Measurements from ENCODE around the gene GGA2. TPM values are rescaled to one million over a fixed set of nuclear protein-coding genes. Genes with fewer than 3 reads are reported as not detected.

Gene GGA2
- total RNA-seq, 2 experiments from 2014 or later = 111 to 118 TPM

DNA sequence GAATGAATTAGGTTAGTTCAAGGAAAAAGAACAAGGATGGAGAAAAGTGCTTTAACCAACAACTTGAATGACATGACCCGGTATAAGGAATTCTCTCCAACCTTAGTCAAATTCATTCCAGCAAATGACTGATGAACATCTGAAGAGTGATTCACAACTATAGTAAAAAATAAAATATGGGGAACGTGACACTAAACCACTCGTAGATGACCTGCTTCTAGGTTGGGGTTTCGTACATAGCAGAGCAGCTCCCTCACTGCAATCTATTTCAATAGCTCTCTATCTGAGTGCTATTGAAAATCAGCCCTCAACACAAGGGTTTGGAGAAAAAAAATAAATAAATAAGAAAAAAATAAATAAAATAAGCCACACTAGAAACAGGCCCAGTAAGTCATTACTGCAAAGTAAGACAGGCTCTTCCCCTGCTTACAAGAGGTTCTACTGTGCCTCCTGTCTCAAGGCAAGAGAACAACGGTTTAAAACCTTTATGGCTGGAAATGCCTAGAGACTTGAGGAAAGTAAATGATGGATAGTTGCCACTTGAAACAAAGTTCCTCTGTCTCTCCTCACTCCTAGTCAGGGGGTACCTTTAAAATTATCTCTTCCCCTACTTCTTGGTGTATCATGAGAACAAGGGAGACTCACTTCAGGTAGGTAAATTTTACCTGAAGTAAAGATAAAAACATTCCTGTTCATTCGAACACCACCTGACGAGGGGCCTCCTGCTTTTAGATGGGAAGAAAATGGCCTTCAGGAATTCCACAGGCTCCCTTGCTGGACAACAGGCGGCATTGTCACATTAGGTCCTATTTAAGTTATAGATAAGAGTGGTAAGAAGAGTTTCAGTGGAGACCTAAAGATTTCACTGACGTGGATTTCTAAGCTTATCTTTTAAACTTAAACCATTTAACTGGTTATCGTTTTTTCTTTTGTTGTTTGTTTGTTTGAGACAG, 77.8 kb downstream of the GGA2 start:
- CTCF ChIA-PET = interaction anchor here (1.6 to 6.1 kb wide), 4 partner anchors 8 to 251 kb away, joined by 9 to 101 read pairs (median 28); partner anchors contain the start of gene SCNN1G
- Mint-ChIP-seq H3K27ac (no peak overlapping the region), H3K36me3 (ENCODE audit: low read depth) (peaks cover 23% of the 10 kb centered on the region), H3K9me3 (ENCODE audit: insufficient read depth) (no peaks in the 10 kb centered on the region), H3K27me3 (ENCODE audit: low read depth) (no peaks in the 10 kb centered on the region), H3K4me3 (no peak overlapping the region), H3K4me1 (ENCODE audit: low read depth) (no peaks in the 10 kb centered on the region)
- ATAC-seq (no peak), DNase-seq (no peak)
- POLR2A ChIA-PET = no interaction called here

DNA sequence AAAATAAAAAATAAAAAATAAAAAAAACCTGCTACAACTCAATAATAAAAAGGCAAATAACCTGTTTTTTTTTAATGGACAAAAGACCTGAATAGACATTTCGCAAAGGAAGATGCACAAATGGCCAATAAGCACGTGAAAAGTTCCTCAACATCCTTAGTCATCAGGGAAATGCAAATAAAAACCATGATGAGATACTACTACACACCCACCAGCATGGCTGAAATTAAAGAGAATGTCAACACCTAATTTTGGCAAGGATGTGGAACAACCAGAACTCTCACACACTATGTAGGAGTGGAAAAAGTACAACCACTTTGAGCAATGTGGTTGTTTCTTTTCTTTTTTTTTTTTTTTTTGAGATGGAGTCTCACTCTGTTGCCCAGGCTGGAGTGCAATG, 81.9 kb downstream of the GGA2 start:
- H3K9me3 Mint-ChIP-seq (ENCODE audit: insufficient read depth) = no peaks in the 10 kb centered on the region
- no peaks in the 10 kb centered on the region for H3K4me1 Mint-ChIP-seq (ENCODE audit: low read depth)
- DNase-seq (no peak), ATAC-seq (no peak)
- H3K36me3 Mint-ChIP-seq (ENCODE audit: low read depth) = peaks cover 23% of the 10 kb centered on the region
- ChIA-PET CTCF (no interaction called here), POLR2A (no interaction called here)
- no peaks in the 10 kb centered on the region for H3K27me3 Mint-ChIP-seq (ENCODE audit: low read depth)
- no peak overlapping the region for H3K4me3 Mint-ChIP-seq
- H3K27ac Mint-ChIP-seq = no peak overlapping the region

DNA sequence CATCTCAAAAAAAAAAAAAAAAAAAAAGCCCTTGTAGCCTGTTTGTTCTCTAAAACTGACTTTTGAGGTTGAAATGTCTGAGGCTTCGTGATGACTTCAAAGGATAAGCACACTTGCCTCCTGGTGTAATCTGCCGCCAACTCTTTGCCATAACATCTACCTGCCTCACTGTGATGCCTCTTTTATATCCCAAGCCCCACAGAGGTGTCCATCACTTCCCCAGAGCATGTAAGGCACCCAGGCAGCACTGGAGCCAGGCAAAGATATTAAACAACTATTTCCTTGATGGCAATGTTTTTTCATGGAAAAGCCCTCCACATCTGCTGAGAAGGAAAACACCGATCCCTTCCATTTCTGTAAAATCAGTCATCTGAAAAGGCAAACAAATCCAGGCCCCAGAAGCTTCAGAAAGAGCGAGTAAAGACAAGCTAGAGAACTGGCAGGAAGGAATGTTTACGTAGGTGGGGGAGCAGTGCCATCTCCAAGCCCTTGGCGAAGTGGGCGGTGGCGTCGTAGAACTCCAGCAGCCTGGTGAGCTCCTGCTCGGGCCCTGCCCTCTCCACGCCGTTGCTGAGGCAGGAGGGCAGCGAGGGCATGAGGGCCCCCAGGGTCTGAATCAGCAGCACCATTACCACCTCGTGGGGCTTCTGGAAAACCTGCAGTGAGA, 85.9 kb downstream of the GGA2 start:
- H3K4me3 Mint-ChIP-seq = no peak overlapping the region
- H3K9me3 Mint-ChIP-seq (ENCODE audit: insufficient read depth) = no peaks in the 10 kb centered on the region
- no peaks in the 10 kb centered on the region for H3K27me3 Mint-ChIP-seq (ENCODE audit: low read depth)
- H3K36me3 Mint-ChIP-seq (ENCODE audit: low read depth) = peaks cover 12% of the 10 kb centered on the region
- H3K27ac Mint-ChIP-seq = no peak overlapping the region
- DNase-seq (no peak), ATAC-seq (no peak)
- H3K4me1 Mint-ChIP-seq (ENCODE audit: low read depth) = no peaks in the 10 kb centered on the region
- ChIA-PET CTCF (interaction anchor here (2.0 to 2.6 kb wide), 2 partner anchors 9 to 12 kb away, joined by 9 to 15 read pairs; no protein-coding TSS in a partner anchor), POLR2A (no interaction called here)

DNA sequence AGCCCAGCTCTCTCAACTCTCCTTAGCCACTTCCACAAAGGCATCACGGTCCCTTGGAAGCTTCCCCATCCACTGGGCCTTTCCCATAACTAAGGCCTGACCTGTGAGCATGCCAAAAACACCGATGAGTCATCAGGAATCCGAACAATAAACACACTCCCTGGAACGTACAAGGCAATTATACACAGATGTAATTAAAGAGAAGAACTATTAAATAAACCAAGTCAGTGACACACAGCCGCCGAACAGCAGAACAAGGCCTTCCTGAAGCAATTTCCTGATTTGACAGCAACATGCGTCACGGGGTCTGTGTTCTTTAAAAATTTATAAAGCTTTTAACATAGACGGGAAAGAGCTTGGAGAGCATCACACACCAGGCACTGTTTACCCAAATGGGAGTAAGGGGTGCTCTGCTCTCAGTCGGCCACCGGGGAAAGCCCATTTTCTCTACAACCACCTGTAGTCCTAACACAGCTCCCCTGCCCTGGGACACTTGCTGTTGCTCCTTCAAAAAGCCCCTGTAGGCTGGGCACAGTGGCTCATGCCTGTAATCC, 86.7 kb downstream of the GGA2 start:
- Mint-ChIP-seq H3K4me1 (ENCODE audit: low read depth) (no peaks in the 10 kb centered on the region), H3K9me3 (ENCODE audit: insufficient read depth) (no peaks in the 10 kb centered on the region), H3K27me3 (ENCODE audit: low read depth) (no peaks in the 10 kb centered on the region), H3K27ac (no peak overlapping the region), H3K36me3 (ENCODE audit: low read depth) (peaks cover 10% of the 10 kb centered on the region), H3K4me3 (no peak overlapping the region)
- ATAC-seq (no peak), DNase-seq (no peak)
- POLR2A ChIA-PET = no interaction called here
- CTCF ChIA-PET = interaction anchor here (1.0 to 2.0 kb wide), 2 partner anchors 10 to 12 kb away, joined by 3 to 9 read pairs; no protein-coding TSS in a partner anchor

DNA sequence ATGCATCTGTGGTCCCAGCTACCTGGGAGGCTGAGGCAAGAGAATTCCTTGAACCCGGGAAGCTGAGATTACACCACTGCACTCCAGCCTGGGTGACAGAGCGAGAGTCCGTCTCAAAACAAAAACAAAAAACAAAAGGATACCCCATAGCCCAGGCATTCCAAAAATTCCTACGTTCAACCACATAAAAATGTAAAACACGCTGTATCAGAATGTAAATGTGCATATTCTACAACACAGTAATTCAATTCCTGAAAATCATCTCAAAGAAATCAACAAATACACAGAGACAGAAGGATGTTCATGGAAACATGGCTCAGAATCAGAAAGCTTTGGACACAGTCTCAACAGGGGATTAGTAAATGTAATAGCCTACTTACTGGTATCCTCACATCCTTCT, 90.3 kb downstream of the GGA2 start:
- no peaks in the 10 kb centered on the region for H3K4me1 Mint-ChIP-seq (ENCODE audit: low read depth)
- H3K9me3 Mint-ChIP-seq (ENCODE audit: insufficient read depth) = no peaks in the 10 kb centered on the region
- ATAC-seq = no peak
- DNase-seq = no peak
- H3K27ac Mint-ChIP-seq = no peak overlapping the region
- H3K27me3 Mint-ChIP-seq (ENCODE audit: low read depth) = no peaks in the 10 kb centered on the region
- ChIA-PET CTCF (interaction anchor here (3.1 kb wide), 1 partner anchor 15 kb away, joined by 26 read pairs; no protein-coding TSS in a partner anchor), POLR2A (interaction anchor here (0.5 kb wide), 1 partner anchor 358 kb away, joined by 4 read pairs; no protein-coding TSS in a partner anchor)
- no peak overlapping the region for H3K4me3 Mint-ChIP-seq
- peaks cover 15% of the 10 kb centered on the region for H3K36me3 Mint-ChIP-seq (ENCODE audit: low read depth)

DNA sequence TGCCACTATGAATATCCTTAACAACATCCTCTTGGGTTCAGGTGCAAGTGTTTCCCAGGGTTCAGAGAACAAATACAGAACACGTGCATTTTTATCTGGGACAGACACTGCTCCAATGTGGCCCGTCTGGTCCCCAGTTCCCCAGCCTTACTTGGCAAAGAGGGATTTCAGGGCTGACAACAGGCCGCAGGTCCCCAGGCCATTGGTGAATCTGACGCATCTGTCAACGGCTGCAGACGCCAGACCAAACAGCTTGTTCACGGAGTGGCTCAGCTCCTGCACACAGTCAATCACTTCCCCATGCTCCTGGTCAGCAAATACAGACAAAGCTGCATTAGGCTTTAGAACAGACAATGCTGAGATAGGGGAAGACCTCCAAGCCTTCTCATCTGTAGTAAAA, 93.5 kb downstream of the GGA2 start:
- Mint-ChIP-seq H3K36me3 (ENCODE audit: low read depth) (peaks cover 8% of the 10 kb centered on the region), H3K4me3 (no peak overlapping the region)
- POLR2A ChIA-PET = no interaction called here

DNA sequence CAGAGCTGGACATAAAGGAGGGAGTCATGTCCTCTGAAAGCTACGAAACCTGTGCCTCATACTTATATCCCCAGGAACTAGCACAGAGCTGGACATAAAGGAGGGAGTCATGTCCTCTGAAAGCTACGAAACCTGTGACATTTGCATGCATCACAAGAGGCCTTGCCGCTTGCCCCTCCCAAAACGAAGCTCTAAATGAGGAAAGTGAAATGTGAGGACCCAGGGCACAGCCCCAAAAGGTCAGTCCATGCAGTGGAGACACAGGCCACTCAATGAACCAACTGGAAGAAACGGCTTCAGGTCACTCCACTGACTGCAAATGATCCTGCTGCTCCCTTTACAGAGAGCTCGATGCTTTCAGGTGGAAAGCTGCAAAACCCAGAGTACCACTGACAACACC, 95.6 kb downstream of the GGA2 start:
- ChIA-PET CTCF (interaction anchor here (1.1 to 3.7 kb wide), 2 partner anchors 20 to 232 kb away, joined by 3 to 31 read pairs; no protein-coding TSS in a partner anchor), POLR2A (no interaction called here)
- ATAC-seq = no peak
- no peaks in the 10 kb centered on the region for H3K9me3 Mint-ChIP-seq (ENCODE audit: insufficient read depth)
- H3K36me3 Mint-ChIP-seq (ENCODE audit: low read depth) = peaks cover 15% of the 10 kb centered on the region
- no peak for DNase-seq
- H3K27ac Mint-ChIP-seq = no peak overlapping the region
- H3K4me3 Mint-ChIP-seq = no peak overlapping the region
- no peaks in the 10 kb centered on the region for H3K27me3 Mint-ChIP-seq (ENCODE audit: low read depth)
- H3K4me1 Mint-ChIP-seq (ENCODE audit: low read depth) = no peaks in the 10 kb centered on the region

More for the DNA sequence above, 93.5 kb downstream of the GGA2 start:
- no peaks in the 10 kb centered on the region for H3K9me3 Mint-ChIP-seq (ENCODE audit: insufficient read depth)
- no peaks in the 10 kb centered on the region for H3K27me3 Mint-ChIP-seq (ENCODE audit: low read depth)
- ATAC-seq (no peak), DNase-seq (no peak)
- H3K4me1 Mint-ChIP-seq (ENCODE audit: low read depth) = no peaks in the 10 kb centered on the region
- no peak overlapping the region for H3K27ac Mint-ChIP-seq
- CTCF ChIA-PET = interaction anchor here (1.3 kb wide), 1 partner anchor 19 kb away, joined by 3 read pairs; no protein-coding TSS in a partner anchor

Other genes starting within 250 kb of the GGA2 start
- gene SCNN1B, start 208.2 kb downstream of the GGA2 start, total RNA-seq = not detected
- gene COG7, start 57.3 kb downstream of the GGA2 start, total RNA-seq = 10 to 100 TPM; 20.0 to 21.5 TPM
- 10 to 100 TPM; 16.3 to 16.4 TPM for gene EARS2, start 46.9 kb upstream of the GGA2 start, total RNA-seq
- gene UBFD1, start 47.2 kb upstream of the GGA2 start, total RNA-seq = 10 to 100 TPM; 40.2 to 46.3 TPM
- gene NDUFAB1, start 85.8 kb upstream of the GGA2 start, total RNA-seq = 100 to 1,000 TPM; 100 to 105 TPM
- 10 to 100 TPM; 22.7 to 26.1 TPM for gene PALB2, start 130.8 kb upstream of the GGA2 start, total RNA-seq
- 10 to 100 TPM; 71.9 to 72.6 TPM for gene DCTN5, start 131.0 kb upstream of the GGA2 start, total RNA-seq
- 100 to 1,000 TPM; 138 to 139 TPM for gene PLK1, start 168.4 kb upstream of the GGA2 start, total RNA-seq
- not detected for gene ERN2, start 202.7 kb upstream of the GGA2 start, total RNA-seq
- not detected for gene CHP2, start 244.5 kb upstream of the GGA2 start, total RNA-seq